GM12878 (cell line): ENCODE measurements around the gene IL17F. TPM values are rescaled to one million over a fixed set of nuclear protein-coding genes. Genes with fewer than 3 reads are reported as not detected.

Experiments used
- ATAC-seq: fragments of 200-7000 bp; cut with Tn5 transposase; 3 replicates; pipeline ENCODE4 v1.9.1; 2020; ENCODE audit warnings: mild to moderate bottlenecking, moderate library complexity
- BruUV-seq: library from RNA; stranded (reverse); fragments of 400-500 nt; replicated peaks from 2 replicates; lab custom pipeline; 2021; lab: Mats Ljungman, UMichigan
- CTCF ChIA-PET: fragments of 300-600 bp; sonication (Branson Sonifier 250); formaldehyde crosslinking; extraction: SDS; loops from one replicate; lab custom pipeline; 2021; ENCODE audit warnings: inconsistent platforms; lab: Yijun Ruan, JAX
- POLR2A ChIA-PET: fragments of 350-600 bp; formaldehyde crosslinking; extraction: SDS; loops from one replicate; lab custom pipeline; 2021; ENCODE audit warnings: inconsistent platforms; lab: Charles Lee
- RAD21 ChIA-PET: fragments of 300-600 bp; sonication (Branson Sonifier 250); formaldehyde crosslinking; loops from one replicate; lab custom pipeline; 2023; ENCODE audit warnings: antibody characterized with exemption; ENCODE audit not compliant: unreplicated experiment; lab: Charles Lee
- SMC1A ChIA-PET: fragments of 300-600 bp; sonication (Branson Sonifier 250); formaldehyde crosslinking; loops from one replicate; lab custom pipeline; 2023; ENCODE audit not compliant: unreplicated experiment, uncharacterized antibody; lab: Charles Lee
- DNase-seq: peaks from one replicate; pipeline ENCODE4 v3.0.0-alpha.2; 2011; ENCODE audit warnings: low read depth, low spot score
- FAIRE-seq: peaks from 3 replicates; lab custom pipeline; 2011; peaks lifted over from hg19 to GRCh38; lab: Jason Lieb, UNC
- H2AFZ ChIP-seq: 2 replicates; pipeline ENCODE4 v1.6.0; 2011; ENCODE audit warnings: low read depth, low read length, control low read depth; ENCODE audit not compliant: control insufficient read depth
- H3K27ac ChIP-seq: 2 replicates; pipeline ENCODE4 v1.5.1; 2011; ENCODE audit warnings: control low read depth; ENCODE audit not compliant: control insufficient read depth, insufficient read depth
- H3K27me3 ChIP-seq, 2 experiments: replicated peaks in 1 of 2; 2 replicates each; pipeline versions ENCODE4 v1.6.0 to v1.6.1; 2011; ENCODE audit warnings: low read length in 1 of 2; ENCODE audit not compliant: control insufficient read depth in 2 of 2, insufficient read depth in 2 of 2
- H3K36me3 ChIP-seq, 2 experiments: 2 replicates each; pipeline ENCODE4 v1.5.1; 2011; ENCODE audit warnings: low read length in 1 of 2; ENCODE audit not compliant: control insufficient read depth in 2 of 2, insufficient read depth in 2 of 2
- H3K4me1 ChIP-seq: 2 replicates; pipeline ENCODE4 v1.6.1; 2011; ENCODE audit warnings: mild to moderate bottlenecking, low read length, moderate library complexity, mixed read lengths; ENCODE audit not compliant: control insufficient read depth, insufficient read depth
- H3K4me2 ChIP-seq: 2 replicates; pipeline ENCODE4 v1.6.0; 2011; ENCODE audit warnings: control low read depth; ENCODE audit not compliant: control insufficient read depth, insufficient read depth
- H3K4me3 ChIP-seq: fragments of 200-600 bp; sonication (generic); 2 replicates; pipeline ENCODE4 v1.5.1; 2016
- H3K79me2 ChIP-seq: 2 replicates; pipeline ENCODE4 v1.6.0; 2011; ENCODE audit warnings: low read length; ENCODE audit not compliant: control insufficient read depth, insufficient read depth
- H3K9ac ChIP-seq: 2 replicates; pipeline ENCODE4 v1.8.0; 2011; ENCODE audit warnings: low read length, control low read depth, mixed read lengths; ENCODE audit not compliant: control insufficient read depth, insufficient read depth
- H3K9me3 ChIP-seq: replicated peaks from 3 replicates; pipeline ENCODE4 v1.5.1; 2011; ENCODE audit warnings: mild to moderate bottlenecking, low read length; ENCODE audit not compliant: control insufficient read depth, insufficient read depth
- H4K20me1 ChIP-seq: 2 replicates; pipeline ENCODE4 v1.6.0; 2011; ENCODE audit not compliant: control insufficient read depth, insufficient read depth
- CBFB ChIP-seq: IDR thresholded peaks from 2 replicates; pipeline ENCODE4 v1.6.1; 2016; ENCODE audit warnings: antibody characterized with exemption, low read depth
- CREM ChIP-seq: IDR thresholded peaks from 2 replicates; pipeline ENCODE4 v1.6.1; 2014; ENCODE audit warnings: antibody characterized with exemption, low read depth
- DPF2 ChIP-seq: fragments of 450-650 bp; IDR thresholded peaks from 2 replicates; pipeline ENCODE4 v1.6.1; 2017; ENCODE audit warnings: mild to moderate bottlenecking
- EGR1 ChIP-seq, 2 experiments: IDR thresholded peaks; 1 replicate in 1 of 2; 2 replicates in 1 of 2; pipeline ENCODE4 v1.6.1; 2011 to 2012; ENCODE audit warnings: low read depth in 2 of 2, low read length in 2 of 2, borderline replicate concordance in 1 of 2, mild to moderate bottlenecking in 1 of 2, moderate library complexity in 1 of 2
- ELK1 ChIP-seq: IDR thresholded peaks from 2 replicates; pipeline ENCODE4 v1.6.1; 2012; ENCODE audit warnings: low read depth, low read length, improper control_type of control experiment
- ETV6 ChIP-seq, 2 experiments: fragments of 450-650 bp in 1 of 2; IDR thresholded peaks in 1 of 2; conservative IDR thresholded peaks in 1 of 2; 2 replicates each; pipeline ENCODE4 v1.6.1; 2014; ENCODE audit warnings: antibody characterized with exemption in 1 of 2, borderline replicate concordance in 1 of 2, low read depth in 1 of 2, mild to moderate bottlenecking in 1 of 2, moderate library complexity in 1 of 2
- EZH2 ChIP-seq: IDR thresholded peaks from 2 replicates; pipeline ENCODE4 v1.6.1; 2012; ENCODE audit warnings: low read depth, mild to moderate bottlenecking, control low read depth, inconsistent platforms, low read length, borderline replicate concordance; ENCODE audit not compliant: control insufficient read depth
- GABPA ChIP-seq: IDR thresholded peaks from 2 replicates; pipeline ENCODE4 v1.6.1; 2014; ENCODE audit warnings: antibody characterized with exemption, low read depth, mild to moderate bottlenecking, inconsistent platforms
- HDGF ChIP-seq: fragments of 450-650 bp; IDR thresholded peaks from 2 replicates; pipeline ENCODE4 v1.6.1; 2016; ENCODE audit warnings: antibody characterized with exemption
- JUND ChIP-seq: IDR thresholded peaks from 2 replicates; pipeline ENCODE4 v1.6.1; 2012; ENCODE audit warnings: low read depth, mild to moderate bottlenecking, low read length, improper control_type of control experiment, moderate library complexity
- KLF5 ChIP-seq: fragments of 450-650 bp; IDR thresholded peaks from 2 replicates; pipeline ENCODE4 v1.6.1; 2014; ENCODE audit warnings: mild to moderate bottlenecking; ENCODE audit not compliant: partially characterized antibody
- MEF2A ChIP-seq: IDR thresholded peaks from 2 replicates; pipeline ENCODE4 v1.6.1; 2011; ENCODE audit warnings: low read depth, mild to moderate bottlenecking, low read length, moderate library complexity; ENCODE audit not compliant: insufficient read depth
- MEF2B ChIP-seq: fragments of 450-650 bp; IDR thresholded peaks from 2 replicates; pipeline ENCODE4 v1.6.1; 2018; ENCODE audit warnings: mild to moderate bottlenecking, moderate library complexity; ENCODE audit not compliant: partially characterized antibody, poor library complexity, severe bottlenecking
- MTA2 ChIP-seq: fragments of 450-650 bp; IDR thresholded peaks from 2 replicates; pipeline ENCODE4 v1.6.1; 2016; ENCODE audit warnings: low read depth, mild to moderate bottlenecking, moderate library complexity
- NFXL1 ChIP-seq: fragments of 450-650 bp; IDR thresholded peaks from 2 replicates; pipeline ENCODE4 v1.6.1; 2017; ENCODE audit warnings: antibody characterized with exemption, mild to moderate bottlenecking, borderline replicate concordance
- SIN3A ChIP-seq: IDR thresholded peaks from 2 replicates; pipeline ENCODE4 v1.6.1; 2012; ENCODE audit warnings: low read depth, low read length, improper control_type of control experiment
- STAT3 ChIP-seq: IDR thresholded peaks from 2 replicates; pipeline ENCODE4 v1.6.1; 2011; ENCODE audit warnings: low read depth, low read length, improper control_type of control experiment
- SUPT20H ChIP-seq: IDR thresholded peaks from 2 replicates; pipeline ENCODE4 v1.6.1; 2011; ENCODE audit warnings: low read depth, mild to moderate bottlenecking, low read length, moderate library complexity, borderline replicate concordance; ENCODE audit not compliant: control insufficient read depth
- TAF1 ChIP-seq: IDR thresholded peaks from 2 replicates; pipeline ENCODE4 v1.6.1; 2011; ENCODE audit warnings: mild to moderate bottlenecking, low read depth, low read length, borderline replicate concordance
- TCF3 ChIP-seq: IDR thresholded peaks from 2 replicates; pipeline ENCODE4 v1.6.1; 2012; ENCODE audit warnings: low read depth, mild to moderate bottlenecking, low read length, borderline replicate concordance; ENCODE audit not compliant: insufficient read depth
- TCF7 ChIP-seq: IDR thresholded peaks from 2 replicates; pipeline ENCODE4 v1.6.1; 2014; ENCODE audit warnings: antibody characterized with exemption, borderline replicate concordance
- ZBED1 ChIP-seq: IDR thresholded peaks from 2 replicates; pipeline ENCODE4 v1.6.1; 2016; ENCODE audit warnings: borderline replicate concordance
- ZNF274 ChIP-seq: IDR thresholded peaks from one replicate; pipeline ENCODE4 v1.8.0; 2011; ENCODE audit not compliant: insufficient read length, insufficient read depth
- WGBS: methylation state at CpG from one replicate; pipeline ENCODE4 v1.1.6; 2016; ENCODE audit warnings: low lambda C conversion rate; ENCODE audit not compliant: insufficient replicate concordance, insufficient coverage; ENCODE audit errors: missing lambda C conversion rate; 5-methylcytosine and 5-hydroxymethylcytosine counted together
- in situ Hi-C: fragments of 300-500 bp; cut with MboI; formaldehyde crosslinking; loops from 9 replicates; pipeline ENCODE4 v1.14.3; 2018; ENCODE audit warnings: mixed read lengths
- intact Hi-C: fragments of 100-400 bp; cut with micrococcal nuclease; formaldehyde crosslinking; loops from one replicate; pipeline ENCODE4 v1.14.2; 2022; ENCODE audit not compliant: unreplicated experiment
- polyA plus RNA-seq, 11 experiments: library from polyadenylated mRNA; depleted of rRNA in 4 of 11; unstranded in 6 of 11; stranded (reverse) in 5 of 11; fragments of >200 nt; fragmentation: Nextera tagmentation in 4 of 11; fragmentation: Illumina TruSeq in 1 of 11; extraction: Ambion mirVana in 4 of 11; extraction: Trizol in 1 of 11; gene quantifications; 1 replicate in 1 of 11; 2 replicates in 10 of 11; pipeline versions ENCODE4 v1.2.1 to v1.2.3, GENCODE V29; 2011 to 2016; ENCODE audit warnings: inconsistent platforms in 2 of 11, missing spikeins in 2 of 11, low read depth in 1 of 11
- total RNA-seq, 4 experiments: library from RNA; depleted of rRNA in 3 of 4; stranded (reverse); fragments of >200 nt in 3 of 4; fragmentation: Illumina TruSeq in 1 of 4; extraction: Trizol in 1 of 4; gene quantifications; 2 replicates each; pipeline versions ENCODE4 v1.2.1 to v1.2.3, GENCODE V29; 2013 to 2021
- TF ChIP-seq, protein P1 (sequence below): IDR thresholded peaks from 2 replicates; pipeline ENCODE4 v1.6.1; 2011; ENCODE audit warnings: low read depth, low read length, improper control_type of control experiment, borderline replicate concordance

Gene IL17F
- total and polyA plus RNA-seq, 10 of the 15 experiments (the other 5 are each of a cell fraction or from before 2014, with no cell fraction given), result 0.20 TPM; not detected in 9

- TF ChIP-seq ZNF274, result no peak
- TF ChIP-seq TAF1, result no peak
- no peak for TF ChIP-seq SIN3A
- no peak for TF ChIP-seq HDGF
- no peak for TF ChIP-seq GABPA
- TF ChIP-seq NFXL1, result no peak
- no peak for TF ChIP-seq KLF5
- TF ChIP-seq ELK1, result no peak
Observed at GRCh38 chr6:52230685-52231084, 13.6 kb downstream of the IL17F start (continued).

- Histone ChIP-seq H3K36me3 (no peaks in the 10 kb centered on the region), H3K4me2 (peak overlapping the region; percentile 53), H3K9ac (no peak overlapping the region), H3K4me3 (no peak overlapping the region), H4K20me1 (no peaks in the 10 kb centered on the region), H2AFZ (no peak overlapping the region), H3K79me2 (no peaks in the 10 kb centered on the region), H3K27ac (no peak overlapping the region), H3K9me3 (no peaks in the 10 kb centered on the region; the same call in 2 of the 3 replicates), H3K27me3 (no peaks in the 10 kb centered on the region; a peak in 1 of 4 replicates), H3K4me1 (peaks cover 33% of the 10 kb centered on the region)
- POLR2A ChIA-PET, result no interaction called here
- SMC1A ChIA-PET, result no interaction called here
- peak; percentile 99 for FAIRE-seq
- peak; percentile 94 for DNase-seq
- 0% methylated on average over 1 of the region's 1 CpG for WGBS
- BruUV-seq, result no TSS peak
- ATAC-seq, result peak; percentile 98
- intact Hi-C loops (loop anchor here (2.0 kb wide), 1 partner anchor 65 kb away; no protein-coding TSS in a partner anchor), in situ Hi-C loops (no loop called here)
- RAD21 ChIA-PET, result interaction anchor here (0.6 kb wide), 1 partner anchor 69 kb away, joined by 3 read pairs; no protein-coding TSS in a partner anchor
- CTCF ChIA-PET, result no interaction called here
- TF ChIP-seq ZBED1 (peak; percentile 85; the same call in 1 of the 2 replicates), ETV6 (conservative IDR thresholded peaks at IDR 0.05 in 1 of 2, IDR thresholded peaks at IDR 0.05 in 1 of 2; ENCODE audit: borderline replicate concordance in 1 of 2, low read depth in 1 of 2) (peak in 1 of 2 experiments; percentile 96; a peak in 2 of 4 replicates), TCF3 (peak; percentile 83), SUPT20H (no peak), EZH2 (no peak), JUND (peak; percentile 91), MTA2 (peak; percentile 89), TCF7 (peak; percentile 50; the same call in 1 of the 2 replicates), STAT3 (peak; percentile 92; the same call in 1 of the 2 replicates), MEF2B (peak; percentile 87), MEF2A (peak; percentile 76; the same call in 1 of the 2 replicates), EGR1 (IDR thresholded peaks at IDR 0.05; ENCODE audit: borderline replicate concordance in 1 of 2, low read depth in 2 of 2, low read length in 2 of 2) (peak in 1 of 2 experiments; percentile 54; a peak in 1 of 3 replicates), DPF2 (peak; percentile 93), CBFB (peak; percentile 80; the same call in 1 of the 2 replicates), CREM (peak; percentile 90)
- TF ChIP-seq, protein P1, sequence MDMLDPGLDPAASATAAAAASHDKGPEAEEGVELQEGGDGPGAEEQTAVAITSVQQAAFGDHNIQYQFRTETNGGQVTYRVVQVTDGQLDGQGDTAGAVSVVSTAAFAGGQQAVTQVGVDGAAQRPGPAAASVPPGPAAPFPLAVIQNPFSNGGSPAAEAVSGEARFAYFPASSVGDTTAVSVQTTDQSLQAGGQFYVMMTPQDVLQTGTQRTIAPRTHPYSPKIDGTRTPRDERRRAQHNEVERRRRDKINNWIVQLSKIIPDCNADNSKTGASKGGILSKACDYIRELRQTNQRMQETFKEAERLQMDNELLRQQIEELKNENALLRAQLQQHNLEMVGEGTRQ, result no peak
Observed at GRCh38 chr6:52227495-52227894, 16.8 kb downstream of the IL17F start.
